Measurements from ENCODE around the gene DPP8.

The DPP8 gene

DNA sequence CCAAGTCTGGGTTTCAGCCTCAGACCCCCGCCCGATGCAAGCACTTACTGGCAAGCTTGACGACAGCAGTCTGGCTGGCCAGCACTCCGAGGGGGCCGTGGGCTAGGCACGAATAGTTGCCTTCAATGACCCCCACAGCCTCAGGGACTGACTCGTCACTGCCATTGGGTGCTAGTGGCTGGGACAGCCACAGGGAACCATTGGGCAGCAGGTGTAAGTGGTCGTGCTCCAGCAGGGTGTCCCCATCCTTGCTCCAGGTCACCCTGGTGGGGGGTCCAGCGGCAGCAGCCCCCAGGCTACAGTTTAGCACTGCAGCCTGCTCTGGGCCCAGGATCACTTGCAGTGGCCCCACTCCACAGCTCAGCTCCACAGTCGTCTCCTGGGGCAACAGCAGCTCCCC, 106.5 kb downstream of the DPP8 start:
- Histone ChIP-seq H2BK15ac (ENCODE audit: low read depth, poor library complexity, severe bottlenecking) (no peak overlapping the region), H2AK5ac (ENCODE audit: low read length, severe bottlenecking) (peak overlapping the region; percentile 99), H3K4me3 (ENCODE audit: insufficient read depth in 1 of 2, low read depth in 1 of 2, low read length in 2 of 2) (no peak overlapping the region), H3K9ac (ENCODE audit: low read length) (no peak overlapping the region), H4K91ac (ENCODE audit: low read length) (no peak overlapping the region), H4K8ac (ENCODE audit: low read length) (no peak overlapping the region), H3K9me3 (ENCODE audit: control insufficient read depth, low read length) (no peaks in the 10 kb centered on the region), H2AFZ (ENCODE audit: low read depth, low read length) (no peak overlapping the region), H2BK120ac (ENCODE audit: low read depth, low read length) (no peak overlapping the region), H3K27ac (ENCODE audit: low read length, poor library complexity, severe bottlenecking) (peak overlapping the region; percentile 97), H2BK5ac (ENCODE audit: low read depth, low read length, poor library complexity, severe bottlenecking) (peak overlapping the region; percentile 0), H3K18ac (ENCODE audit: low read depth in 1 of 2, low read length in 2 of 2) (no peak overlapping the region), H3K36me3 (ENCODE audit: control insufficient read depth in 1 of 2, insufficient read depth in 2 of 2, low read depth in 1 of 2, low read length in 2 of 2) (peaks cover 0 to 3% of the 10 kb centered on the region in 2 experiments), H3K79me1 (replicated peaks; ENCODE audit: low read length, poor library complexity, severe bottlenecking) (peaks cover 8% of the 10 kb centered on the region), H3K27me3 (ENCODE audit: control insufficient read depth in 1 of 2, insufficient read depth in 1 of 2, low read length in 2 of 2) (peaks cover 0 to 5% of the 10 kb centered on the region in 2 experiments), H3K14ac (ENCODE audit: low read length in 2 of 2) (no peak overlapping the region), H2BK12ac (ENCODE audit: low read length in 2 of 2) (no peak overlapping the region), H3K4me2 (ENCODE audit: low read length, poor library complexity, severe bottlenecking) (peak overlapping the region; percentile 30), H3K4me1 (ENCODE audit: control insufficient read depth, insufficient read depth, low read depth, low read length) (peaks cover 56% of the 10 kb centered on the region), H3K4ac (ENCODE audit: low read depth in 1 of 2, low read length in 2 of 2) (no peak overlapping the region), H3K23ac (ENCODE audit: low read length in 2 of 2) (no peak overlapping the region)
- no peak for DNase-seq
- 87% methylated on average over 10 of the region's 10 CpGs for WGBS

DNA sequence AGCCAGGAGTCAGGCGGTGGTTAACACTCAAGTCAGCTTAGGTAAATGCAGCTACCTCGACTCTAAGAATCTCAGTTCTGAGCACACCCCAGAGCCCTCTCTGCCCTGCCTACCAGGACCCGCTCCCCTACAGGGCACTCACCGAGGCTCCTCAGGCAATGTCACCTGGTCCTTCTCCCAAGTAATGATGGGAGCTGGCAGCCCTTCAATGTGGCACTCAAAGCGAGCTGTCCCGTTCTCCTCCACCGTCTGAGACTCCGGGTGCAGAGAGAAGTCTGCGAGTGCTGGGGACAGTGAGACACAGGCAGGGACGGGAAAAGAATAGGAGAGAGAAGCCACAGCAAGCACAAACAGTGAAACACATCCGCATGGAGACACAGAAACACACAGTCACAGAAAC, 107.5 kb downstream of the DPP8 start:
- Histone ChIP-seq H3K4me3 (ENCODE audit: insufficient read depth in 1 of 2, low read depth in 1 of 2, low read length in 2 of 2) (no peak overlapping the region), H3K36me3 (ENCODE audit: control insufficient read depth in 1 of 2, insufficient read depth in 2 of 2, low read depth in 1 of 2, low read length in 2 of 2) (peaks cover 0 to 3% of the 10 kb centered on the region in 2 experiments), H4K91ac (ENCODE audit: low read length) (peak overlapping the region; percentile 49), H4K8ac (ENCODE audit: low read length) (no peak overlapping the region), H3K27me3 (ENCODE audit: control insufficient read depth in 1 of 2, insufficient read depth in 1 of 2, low read length in 2 of 2) (peaks cover 0 to 5% of the 10 kb centered on the region in 2 experiments), H2BK5ac (ENCODE audit: low read depth, low read length, poor library complexity, severe bottlenecking) (peak overlapping the region; percentile 46), H2BK120ac (ENCODE audit: low read depth, low read length) (no peak overlapping the region), H3K14ac (ENCODE audit: low read length in 2 of 2) (no peak overlapping the region), H2AK5ac (ENCODE audit: low read length, severe bottlenecking) (peak overlapping the region; percentile 99), H2AFZ (ENCODE audit: low read depth, low read length) (no peak overlapping the region), H2BK12ac (ENCODE audit: low read length in 2 of 2) (peak overlapping the region; percentile 25 to 69), H3K18ac (ENCODE audit: low read depth in 1 of 2, low read length in 2 of 2) (no peak overlapping the region), H3K4ac (ENCODE audit: low read depth in 1 of 2, low read length in 2 of 2) (no peak overlapping the region), H3K27ac (ENCODE audit: low read length, poor library complexity, severe bottlenecking) (peak overlapping the region; percentile 97), H3K23ac (ENCODE audit: low read length in 2 of 2) (no peak overlapping the region), H2BK15ac (ENCODE audit: low read depth, poor library complexity, severe bottlenecking) (peak overlapping the region; percentile 41), H3K9me3 (ENCODE audit: control insufficient read depth, low read length) (no peaks in the 10 kb centered on the region), H3K4me2 (ENCODE audit: low read length, poor library complexity, severe bottlenecking) (no peak overlapping the region), H3K9ac (ENCODE audit: low read length) (no peak overlapping the region), H3K79me1 (replicated peaks; ENCODE audit: low read length, poor library complexity, severe bottlenecking) (peaks cover 12% of the 10 kb centered on the region), H3K4me1 (ENCODE audit: control insufficient read depth, insufficient read depth, low read depth, low read length) (peaks cover 51% of the 10 kb centered on the region)
- DNase-seq = no peak
- WGBS = 95% methylated on average over 11 of the region's 11 CpGs

DNA sequence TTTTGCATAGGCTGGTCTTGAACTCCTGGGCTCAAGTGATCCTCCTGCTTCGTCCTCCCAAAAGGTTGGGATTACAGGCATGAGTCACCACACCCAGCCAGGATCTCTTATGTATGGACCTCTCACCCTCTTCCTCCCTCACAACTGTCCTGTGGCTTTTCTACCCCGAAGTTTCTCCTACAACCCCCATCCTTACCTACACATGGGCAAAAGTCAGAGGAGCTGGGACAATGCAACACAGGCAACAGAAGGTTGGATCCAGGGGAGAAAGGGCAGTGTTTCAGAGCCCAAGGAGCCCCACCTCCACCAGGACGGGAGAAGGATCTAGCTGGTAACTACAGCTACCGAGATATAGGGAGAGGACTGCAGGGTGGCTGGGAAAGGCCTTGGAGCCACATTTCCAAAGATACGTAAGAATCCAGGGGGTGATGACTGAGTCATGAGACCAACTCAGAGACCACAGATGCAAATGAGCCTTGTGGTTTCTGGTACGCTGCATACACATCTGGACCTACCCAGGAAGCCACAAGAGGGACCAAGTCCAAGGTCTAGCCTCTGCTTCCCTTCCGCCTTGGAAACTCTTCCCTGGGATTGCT, 108.4 kb downstream of the DPP8 start:
- peaks cover 0 to 5% of the 10 kb centered on the region in 2 experiments for H3K27me3 ChIP-seq (ENCODE audit: control insufficient read depth in 1 of 2, insufficient read depth in 1 of 2, low read length in 2 of 2)
- H2BK12ac ChIP-seq (ENCODE audit: low read length in 2 of 2) = no peak overlapping the region
- peak overlapping the region in 1 of 2 experiments; percentile 76 for H3K4ac ChIP-seq (ENCODE audit: low read depth in 1 of 2, low read length in 2 of 2)
- no peak overlapping the region for H2BK120ac ChIP-seq (ENCODE audit: low read depth, low read length)
- peak; percentile 97 for DNase-seq
- H3K14ac ChIP-seq (ENCODE audit: low read length in 2 of 2) = peak overlapping the region in 1 of 2 experiments; percentile 53
- peaks cover 10% of the 10 kb centered on the region for H3K79me1 ChIP-seq (replicated peaks; ENCODE audit: low read length, poor library complexity, severe bottlenecking)
- H3K4me3 ChIP-seq (ENCODE audit: insufficient read depth in 1 of 2, low read depth in 1 of 2, low read length in 2 of 2) = peak overlapping the region in 1 of 2 experiments; percentile 2
- H3K9ac ChIP-seq (ENCODE audit: low read length) = peak overlapping the region; percentile 78
- peaks cover 0 to 3% of the 10 kb centered on the region in 2 experiments for H3K36me3 ChIP-seq (ENCODE audit: control insufficient read depth in 1 of 2, insufficient read depth in 2 of 2, low read depth in 1 of 2, low read length in 2 of 2)
- peak overlapping the region; percentile 97 for H3K27ac ChIP-seq (ENCODE audit: low read length, poor library complexity, severe bottlenecking)
- H4K8ac ChIP-seq (ENCODE audit: low read length) = peak overlapping the region; percentile 81
- no peaks in the 10 kb centered on the region for H3K9me3 ChIP-seq (ENCODE audit: control insufficient read depth, low read length)
- H3K23ac ChIP-seq (ENCODE audit: low read length in 2 of 2) = no peak overlapping the region
- H2BK15ac ChIP-seq (ENCODE audit: low read depth, poor library complexity, severe bottlenecking) = no peak overlapping the region
- H2BK5ac ChIP-seq (ENCODE audit: low read depth, low read length, poor library complexity, severe bottlenecking) = peak overlapping the region; percentile 87
- H2AK5ac ChIP-seq (ENCODE audit: low read length, severe bottlenecking) = peak overlapping the region; percentile 94
- H3K18ac ChIP-seq (ENCODE audit: low read depth in 1 of 2, low read length in 2 of 2) = peak overlapping the region; percentile 49 to 79
- 32% methylated on average over 6 of the region's 7 CpGs for WGBS
- no peak overlapping the region for H3K4me2 ChIP-seq (ENCODE audit: low read length, poor library complexity, severe bottlenecking)
- peak overlapping the region; percentile 1 for H4K91ac ChIP-seq (ENCODE audit: low read length)
- H3K4me1 ChIP-seq (ENCODE audit: control insufficient read depth, insufficient read depth, low read depth, low read length) = peaks cover 45% of the 10 kb centered on the region
- peak overlapping the region; percentile 62 for H2AFZ ChIP-seq (ENCODE audit: low read depth, low read length)

DNA sequence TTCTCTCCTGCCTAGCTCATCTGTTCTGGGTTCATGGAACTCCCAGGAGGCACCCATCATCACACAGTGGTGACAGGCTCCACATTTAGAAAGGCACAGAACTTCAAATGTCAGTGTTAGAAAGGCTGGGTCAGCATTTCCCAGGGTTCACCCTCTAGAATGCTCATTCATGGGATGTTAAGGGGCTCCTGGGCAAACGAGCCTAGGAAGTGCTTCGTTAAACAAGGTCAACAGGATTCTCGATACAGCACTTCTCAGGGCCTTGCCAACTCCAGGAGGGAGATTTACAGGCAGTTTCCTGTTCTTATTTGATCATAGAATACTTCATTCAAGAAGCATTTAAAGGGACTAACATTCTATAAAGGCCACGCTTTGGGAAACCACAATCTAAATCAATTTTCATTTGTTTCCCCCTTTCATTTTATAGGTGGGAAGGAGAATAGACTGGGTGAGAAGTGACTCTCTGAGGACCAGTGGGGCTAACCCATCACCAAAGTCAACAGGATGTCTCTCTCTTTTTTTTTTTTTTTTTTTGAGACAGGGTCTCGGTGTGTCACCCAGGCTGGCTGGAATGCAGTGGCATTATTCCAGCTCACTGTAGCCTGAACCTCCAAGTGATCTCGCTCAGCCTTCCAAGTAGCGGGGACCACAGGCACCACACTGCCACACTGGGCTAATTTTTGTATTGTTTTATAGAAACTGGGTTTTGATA, 109.0 kb downstream of the DPP8 start:
- Histone ChIP-seq H3K4me1 (ENCODE audit: control insufficient read depth, insufficient read depth, low read depth, low read length) (peaks cover 39% of the 10 kb centered on the region), H4K91ac (ENCODE audit: low read length) (peak overlapping the region; percentile 19), H3K18ac (ENCODE audit: low read depth in 1 of 2, low read length in 2 of 2) (no peak overlapping the region), H2BK12ac (ENCODE audit: low read length in 2 of 2) (no peak overlapping the region), H3K27me3 (ENCODE audit: control insufficient read depth in 1 of 2, insufficient read depth in 1 of 2, low read length in 2 of 2) (peaks cover 0 to 6% of the 10 kb centered on the region in 2 experiments), H3K79me1 (replicated peaks; ENCODE audit: low read length, poor library complexity, severe bottlenecking) (peaks cover 11% of the 10 kb centered on the region), H2BK15ac (ENCODE audit: low read depth, poor library complexity, severe bottlenecking) (no peak overlapping the region), H3K4me3 (ENCODE audit: insufficient read depth in 1 of 2, low read depth in 1 of 2, low read length in 2 of 2) (no peak overlapping the region), H3K23ac (ENCODE audit: low read length in 2 of 2) (no peak overlapping the region), H3K9ac (ENCODE audit: low read length) (peak overlapping the region; percentile 78), H3K27ac (ENCODE audit: low read length, poor library complexity, severe bottlenecking) (peak overlapping the region; percentile 97), H2AK5ac (ENCODE audit: low read length, severe bottlenecking) (peak overlapping the region; percentile 2), H3K36me3 (ENCODE audit: control insufficient read depth in 1 of 2, insufficient read depth in 2 of 2, low read depth in 1 of 2, low read length in 2 of 2) (peaks cover 0 to 3% of the 10 kb centered on the region in 2 experiments), H3K4me2 (ENCODE audit: low read length, poor library complexity, severe bottlenecking) (no peak overlapping the region), H4K8ac (ENCODE audit: low read length) (no peak overlapping the region), H2BK5ac (ENCODE audit: low read depth, low read length, poor library complexity, severe bottlenecking) (peak overlapping the region; percentile 87), H2AFZ (ENCODE audit: low read depth, low read length) (no peak overlapping the region), H3K4ac (ENCODE audit: low read depth in 1 of 2, low read length in 2 of 2) (peak overlapping the region in 1 of 2 experiments; percentile 76), H2BK120ac (ENCODE audit: low read depth, low read length) (no peak overlapping the region), H3K9me3 (ENCODE audit: control insufficient read depth, low read length) (no peaks in the 10 kb centered on the region), H3K14ac (ENCODE audit: low read length in 2 of 2) (no peak overlapping the region)
- peak; percentile 17 for DNase-seq
- 51% methylated on average over 5 of the region's 7 CpGs for WGBS

Data from mesenchymal stem cell (in vitro differentiated cells and primary cell).